Astrocyte of the spinal cord (primary cell): Measurements from ENCODE around the gene FAM20B.
A peak's percentile ranks its signal among the peaks of the same experiment; 100 is the strongest.

Experiments
- DNase-seq: peaks from one replicate; pipeline ENCODE4 v3.0.0; 2011; ENCODE audit warnings: low read depth, low spot score
- H3K4me3 ChIP-seq: 2 replicates; pipeline ENCODE4 v1.5.1; 2011; ENCODE audit warnings: low read depth, mild to moderate bottlenecking, low read length, moderate library complexity
- in situ Hi-C: cut with HindIII; loops from 2 replicates; pipeline ENCODE4 v1.10.0; 2017; ENCODE audit warnings: low sequenced_read_pairs
- TF ChIP-seq, protein P1 (sequence below): IDR thresholded peaks from 2 replicates; pipeline ENCODE4 v1.5.1; 2012; ENCODE audit warnings: low read depth, mild to moderate bottlenecking, low read length, inconsistent platforms

FAM20B gene

DNA sequence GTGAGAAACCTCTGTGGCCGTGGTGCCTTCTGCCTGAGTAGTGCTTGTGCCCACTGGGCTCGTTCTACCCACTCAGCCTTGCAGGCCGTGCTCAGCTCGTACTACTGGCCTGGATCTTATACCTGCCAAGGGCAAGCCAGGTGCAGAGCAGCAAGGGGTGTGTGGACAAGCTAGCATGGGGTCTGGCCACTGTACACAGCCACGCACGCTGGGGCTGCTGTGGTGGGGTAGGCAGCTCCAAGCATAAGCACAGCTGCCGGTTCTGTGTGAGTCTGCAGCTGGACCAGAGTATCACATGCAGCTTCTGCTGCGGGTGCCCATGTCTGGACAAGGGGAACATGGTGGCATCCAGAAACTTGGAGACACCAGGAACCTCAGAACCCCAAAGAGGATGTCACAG, 16.4 kb downstream of the FAM20B start:
- in situ Hi-C loops: no loop called here
- no peak overlapping the region for H3K4me3 ChIP-seq
- TF ChIP-seq, protein P1, sequence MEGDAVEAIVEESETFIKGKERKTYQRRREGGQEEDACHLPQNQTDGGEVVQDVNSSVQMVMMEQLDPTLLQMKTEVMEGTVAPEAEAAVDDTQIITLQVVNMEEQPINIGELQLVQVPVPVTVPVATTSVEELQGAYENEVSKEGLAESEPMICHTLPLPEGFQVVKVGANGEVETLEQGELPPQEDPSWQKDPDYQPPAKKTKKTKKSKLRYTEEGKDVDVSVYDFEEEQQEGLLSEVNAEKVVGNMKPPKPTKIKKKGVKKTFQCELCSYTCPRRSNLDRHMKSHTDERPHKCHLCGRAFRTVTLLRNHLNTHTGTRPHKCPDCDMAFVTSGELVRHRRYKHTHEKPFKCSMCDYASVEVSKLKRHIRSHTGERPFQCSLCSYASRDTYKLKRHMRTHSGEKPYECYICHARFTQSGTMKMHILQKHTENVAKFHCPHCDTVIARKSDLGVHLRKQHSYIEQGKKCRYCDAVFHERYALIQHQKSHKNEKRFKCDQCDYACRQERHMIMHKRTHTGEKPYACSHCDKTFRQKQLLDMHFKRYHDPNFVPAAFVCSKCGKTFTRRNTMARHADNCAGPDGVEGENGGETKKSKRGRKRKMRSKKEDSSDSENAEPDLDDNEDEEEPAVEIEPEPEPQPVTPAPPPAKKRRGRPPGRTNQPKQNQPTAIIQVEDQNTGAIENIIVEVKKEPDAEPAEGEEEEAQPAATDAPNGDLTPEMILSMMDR: no peak
- DNase-seq: no peak

DNA sequence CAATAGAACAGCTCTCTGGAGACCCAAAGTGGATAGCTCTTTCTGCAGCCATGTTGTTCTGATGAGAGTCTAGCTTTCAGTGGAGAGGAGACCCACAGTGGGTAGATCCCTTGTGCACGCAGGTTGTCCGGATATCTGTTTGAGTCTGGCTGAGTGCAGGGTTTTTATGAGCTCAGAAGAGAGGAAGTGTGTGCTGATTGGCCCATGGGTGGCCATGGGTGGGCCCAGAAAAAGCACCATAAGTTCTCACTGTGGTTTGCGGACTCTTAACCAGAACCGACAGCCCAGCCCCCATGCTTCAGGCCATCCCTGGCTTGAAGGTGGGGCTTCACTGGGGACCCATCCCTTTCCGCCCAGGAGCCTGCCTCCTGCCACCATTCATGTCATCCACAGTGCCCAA, 17.0 kb downstream of the FAM20B start:
- TF ChIP-seq, protein P1: no peak
- no peak overlapping the region for H3K4me3 ChIP-seq
- DNase-seq: no peak
- in situ Hi-C loops: no loop called here

DNA sequence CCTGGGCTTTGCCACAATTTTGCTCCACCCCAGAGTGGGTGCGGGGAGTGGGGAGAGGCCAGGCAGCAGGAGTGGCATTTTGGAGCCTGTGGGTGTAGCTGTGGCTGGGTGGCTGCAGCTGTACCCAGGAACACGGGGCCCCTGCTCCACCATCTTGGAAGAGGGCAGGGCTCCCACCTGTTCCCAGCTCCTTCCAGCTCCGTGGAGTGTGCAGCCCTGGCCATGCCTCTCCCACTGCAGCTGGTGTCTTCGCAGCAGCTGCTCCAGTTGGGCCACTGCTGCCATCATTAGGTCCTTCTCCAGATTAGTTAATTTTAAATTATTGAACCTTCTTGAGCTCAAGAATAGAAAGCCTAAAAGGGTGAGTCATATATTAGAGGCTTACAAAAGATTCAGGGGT, 17.6 kb downstream of the FAM20B start:
- TF ChIP-seq, protein P1: no peak
- in situ Hi-C loops: no loop called here
- H3K4me3 ChIP-seq: no peak overlapping the region
- no peak for DNase-seq

DNA sequence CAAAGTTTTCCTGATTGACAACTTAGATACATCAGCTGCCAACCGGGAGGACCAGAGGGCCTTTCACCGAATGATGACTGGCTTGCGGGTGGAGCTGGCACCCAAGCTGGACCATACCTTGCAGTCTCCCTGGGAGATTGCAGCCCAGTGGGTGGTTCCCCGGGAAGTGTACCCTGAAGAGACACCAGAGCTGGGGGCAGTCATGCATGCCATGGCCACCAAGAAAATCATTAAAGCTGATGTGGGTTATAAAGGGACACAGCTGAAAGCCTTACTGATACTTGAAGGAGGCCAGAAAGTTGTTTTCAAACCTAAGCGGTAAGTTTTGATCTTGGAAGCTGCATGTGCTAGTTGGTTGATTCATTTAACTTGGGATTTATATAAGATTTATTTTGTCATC, 18.2 kb downstream of the FAM20B start:
- H3K4me3 ChIP-seq: no peak overlapping the region
- in situ Hi-C loops: no loop called here
- TF ChIP-seq, protein P1: no peak
- DNase-seq: no peak

DNA sequence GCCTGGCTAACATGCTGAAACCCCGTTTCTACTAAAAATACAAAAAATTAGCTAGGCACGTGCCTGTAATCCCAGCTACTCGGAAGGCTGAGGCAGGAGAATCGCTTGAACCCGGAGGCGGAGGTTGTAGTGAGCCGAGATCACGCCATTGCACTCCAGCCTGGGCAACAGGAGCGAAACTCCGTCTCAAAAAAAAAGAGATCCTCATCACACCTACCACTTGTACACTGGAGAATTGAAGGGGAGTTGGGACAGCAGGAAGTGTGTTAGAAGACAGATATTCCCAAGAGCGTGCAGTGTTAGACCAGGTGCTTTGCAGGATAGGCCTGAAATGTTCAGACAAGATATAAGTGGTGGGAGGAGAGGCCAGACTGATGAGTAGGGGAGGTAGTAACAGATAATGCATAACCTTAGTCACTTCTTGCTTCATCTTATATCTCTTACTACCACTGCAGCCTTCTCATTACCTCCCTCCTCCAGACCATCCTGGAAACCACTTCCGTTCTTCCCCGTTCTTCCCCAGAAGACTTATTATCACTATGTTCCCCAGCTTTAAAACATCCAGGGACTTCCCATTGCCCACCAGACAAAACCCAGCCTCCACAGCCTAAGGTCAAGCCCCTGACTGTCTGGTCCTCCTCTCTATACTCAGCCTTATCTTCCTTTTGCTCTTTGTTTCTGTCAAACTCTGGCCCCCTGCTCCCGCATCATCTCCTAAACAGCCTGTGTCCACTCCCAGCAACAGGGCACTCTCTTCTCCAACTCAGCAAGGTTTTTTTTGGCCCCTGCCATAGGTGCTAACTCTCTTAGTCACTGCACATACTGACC, 21.3 kb downstream of the FAM20B start:
- in situ Hi-C loops: no loop called here
- no peak overlapping the region for H3K4me3 ChIP-seq
- DNase-seq: no peak
- TF ChIP-seq, protein P1: no peak

DNA sequence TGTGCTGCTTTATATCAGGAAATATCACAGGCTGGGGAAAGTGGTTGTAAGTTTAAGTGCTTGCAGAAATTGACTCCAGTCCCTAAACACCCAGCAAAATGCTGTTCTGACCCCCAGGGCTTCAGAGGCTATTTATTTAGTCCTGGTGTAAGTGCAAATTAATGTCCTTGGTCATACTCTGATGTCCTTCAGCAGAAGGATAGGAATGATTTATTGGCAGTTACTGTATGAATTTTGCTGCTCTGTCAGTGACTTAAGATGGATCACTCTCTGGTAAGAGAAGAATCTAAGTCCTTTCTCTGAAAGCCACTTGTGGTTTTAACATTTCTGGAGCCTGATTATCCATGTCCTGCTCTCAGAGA, 21.9 kb downstream of the FAM20B start:
- in situ Hi-C loops: no loop called here
- DNase-seq: peak; percentile 36
- no peak overlapping the region for H3K4me3 ChIP-seq
- TF ChIP-seq, protein P1: no peak
